Measurements from ENCODE around the gene TSPAN9.

TSPAN9 gene, protein sequence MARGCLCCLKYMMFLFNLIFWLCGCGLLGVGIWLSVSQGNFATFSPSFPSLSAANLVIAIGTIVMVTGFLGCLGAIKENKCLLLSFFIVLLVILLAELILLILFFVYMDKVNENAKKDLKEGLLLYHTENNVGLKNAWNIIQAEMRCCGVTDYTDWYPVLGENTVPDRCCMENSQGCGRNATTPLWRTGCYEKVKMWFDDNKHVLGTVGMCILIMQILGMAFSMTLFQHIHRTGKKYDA

DNA sequence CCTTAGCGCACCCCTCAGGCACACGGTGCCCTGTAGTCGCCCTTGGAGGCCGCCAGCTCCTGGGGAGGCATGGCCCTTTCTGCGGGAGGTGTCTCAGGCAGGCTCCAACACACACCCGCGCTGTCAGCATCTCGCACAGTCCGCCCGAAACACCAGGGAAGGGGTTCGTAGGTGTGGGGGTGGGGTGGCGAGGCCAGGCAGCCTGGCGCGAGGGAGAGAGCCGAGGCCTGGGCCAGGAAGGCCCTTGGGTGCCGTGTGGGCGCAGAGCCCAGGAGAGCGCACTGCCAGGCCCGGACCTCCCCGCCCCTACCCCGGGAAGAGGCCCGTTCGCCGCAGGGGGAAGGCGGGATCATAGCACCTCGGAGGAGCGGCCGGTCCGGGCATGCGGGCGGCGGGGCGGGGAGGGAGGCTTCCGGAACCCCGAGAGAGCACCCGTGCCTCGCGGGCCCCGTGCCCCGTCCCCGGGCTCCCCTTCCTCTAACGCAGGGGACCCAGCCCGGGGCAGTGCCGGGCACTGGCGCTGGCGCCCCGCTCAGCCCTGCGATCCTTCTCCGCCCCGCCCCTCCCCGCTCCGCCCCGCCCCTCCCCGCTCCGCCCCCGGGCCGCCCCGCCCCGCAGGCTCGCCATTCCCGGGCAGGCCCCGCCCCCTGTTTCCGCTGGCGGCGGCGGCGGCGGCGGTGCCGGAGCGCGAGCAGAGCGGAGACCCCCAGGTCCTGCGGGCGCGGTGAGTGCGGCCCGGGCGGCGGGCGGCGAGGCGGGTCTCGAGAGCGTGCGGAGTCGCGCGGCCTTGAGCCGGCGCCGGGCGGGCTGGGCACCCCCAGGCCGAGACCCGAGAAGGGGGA lies at the start of gene TSPAN9:
TSPAN9 (plus strand) TSS at position 650 of the 842 bp plus-strand sequence. CDS start 123,815 bp downstream, outside the sequence.
- DNase-seq, result no peak

- no peak for DNase-seq
These were observed 49.1 kb upstream of the TSPAN9 start for GRCh38 chr12:3028108-3028507.

GRCh38 chr12:3030821-3031429 lies 46.3 kb upstream of the TSPAN9 start:
- no peak for DNase-seq

GRCh38 chr12:3032161-3032560 lies 45.0 kb upstream of the TSPAN9 start:
- no peak for DNase-seq

DNA sequence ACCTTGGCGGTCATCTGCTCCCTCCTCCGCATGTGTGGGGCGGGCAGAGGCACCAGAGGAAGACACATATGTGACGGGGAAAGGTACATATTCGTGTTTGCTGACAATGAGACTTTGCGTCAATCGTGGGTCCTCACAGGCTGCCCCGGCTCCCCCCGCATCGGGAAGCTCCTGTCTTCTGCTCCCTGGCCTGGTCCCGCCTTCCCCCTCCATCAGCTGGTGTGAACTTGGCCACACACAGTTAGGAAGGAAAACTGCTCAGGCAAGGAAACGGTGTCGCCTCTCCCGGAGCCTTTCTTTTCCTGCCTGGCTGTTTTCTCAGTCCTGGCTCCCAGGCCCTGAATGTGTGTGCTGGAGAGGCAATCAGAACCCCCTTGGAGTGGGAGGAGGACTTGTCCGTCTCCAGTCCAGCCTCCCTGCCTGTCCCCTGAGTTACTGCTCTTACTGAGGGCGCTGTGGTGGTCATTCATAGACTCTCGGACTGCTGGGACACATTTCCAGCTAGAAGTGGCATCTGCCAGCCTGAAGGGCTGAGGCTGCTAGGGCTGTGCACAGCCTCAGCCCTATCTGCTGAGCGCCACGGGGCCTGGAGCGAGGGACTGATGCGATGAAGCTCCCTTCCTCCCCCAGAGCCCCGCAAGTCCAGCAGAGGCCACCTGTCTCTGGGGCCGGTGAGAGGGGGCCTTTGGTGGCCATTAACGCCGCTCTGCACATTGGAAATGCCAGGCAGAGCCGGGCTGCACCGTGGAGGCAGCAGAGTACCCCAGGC lies 44.2 kb upstream of the TSPAN9 start:
- DNase-seq, result no peak

- DNase-seq, result no peak
These were observed 43.7 kb upstream of the TSPAN9 start for GRCh38 chr12:3033539-3033867.

- DNase-seq, result no peak
These were observed 43.0 kb upstream of the TSPAN9 start for GRCh38 chr12:3034067-3034750.

DNA sequence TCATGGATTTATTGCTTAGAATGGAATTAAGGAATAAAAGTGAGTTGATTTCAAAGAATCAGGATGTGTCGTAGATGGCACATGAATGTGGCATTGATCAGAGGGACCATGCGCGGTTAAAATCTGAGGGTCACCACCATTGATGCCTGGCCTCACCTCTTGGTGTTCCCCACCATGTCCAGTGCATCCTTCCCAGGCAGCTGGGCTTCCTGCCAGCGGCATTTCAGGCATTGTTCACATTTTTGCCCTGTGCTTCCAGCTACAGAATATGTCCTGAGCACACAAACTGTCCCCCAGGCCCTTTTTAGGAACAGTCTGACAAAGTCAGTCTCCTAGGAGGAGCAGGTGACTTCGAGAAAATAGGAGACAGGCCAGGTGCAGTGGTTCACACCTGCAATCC lies 42.0 kb upstream of the TSPAN9 start:
- DNase-seq, result no peak

DNA sequence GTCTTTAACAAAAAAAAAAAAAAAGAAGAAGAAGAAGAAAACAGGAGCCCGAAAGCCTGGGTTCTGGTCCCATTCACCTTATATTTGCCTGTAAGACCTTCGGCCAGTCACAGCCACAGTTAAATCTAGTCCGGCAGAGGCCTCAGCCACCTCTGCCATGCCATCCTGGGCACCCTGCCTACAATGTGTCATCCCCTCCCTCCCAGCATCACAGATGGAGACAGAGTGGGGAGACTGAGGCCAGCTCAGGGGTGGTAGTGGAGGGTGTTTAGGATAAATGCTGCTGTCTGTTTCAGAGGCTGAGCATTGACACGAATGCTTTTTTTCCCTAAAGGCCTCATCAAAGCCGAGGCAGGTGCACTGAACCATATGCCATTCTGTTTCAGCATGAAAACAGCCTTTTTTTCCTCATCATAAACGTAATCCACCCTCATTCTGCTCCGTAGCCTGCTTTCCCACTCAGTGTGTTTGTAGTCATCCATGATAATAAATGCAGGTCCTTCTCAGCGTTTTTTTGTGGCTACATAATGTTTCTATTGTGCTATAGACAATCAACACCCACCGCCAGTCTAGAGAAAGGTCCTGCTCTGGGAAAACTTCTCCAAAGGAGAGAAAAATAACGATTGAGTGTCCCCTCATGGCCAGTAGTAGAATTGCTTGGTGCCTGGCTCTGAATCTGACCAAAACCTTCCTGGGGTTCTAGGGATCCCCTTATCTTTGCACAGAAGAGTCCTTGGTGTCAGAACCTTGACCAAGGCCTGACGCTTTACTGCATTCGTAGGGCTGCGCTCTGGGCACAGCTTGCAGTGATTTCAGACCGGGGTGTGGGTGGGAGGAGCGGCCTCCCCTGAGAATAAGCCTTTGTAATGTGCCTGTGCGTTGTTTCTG lies 41.1 kb upstream of the TSPAN9 start:
- DNase-seq, result no peak

- DNase-seq, result no peak
These were observed 40.1 kb upstream of the TSPAN9 start for GRCh38 chr12:3036901-3037600.

DNA sequence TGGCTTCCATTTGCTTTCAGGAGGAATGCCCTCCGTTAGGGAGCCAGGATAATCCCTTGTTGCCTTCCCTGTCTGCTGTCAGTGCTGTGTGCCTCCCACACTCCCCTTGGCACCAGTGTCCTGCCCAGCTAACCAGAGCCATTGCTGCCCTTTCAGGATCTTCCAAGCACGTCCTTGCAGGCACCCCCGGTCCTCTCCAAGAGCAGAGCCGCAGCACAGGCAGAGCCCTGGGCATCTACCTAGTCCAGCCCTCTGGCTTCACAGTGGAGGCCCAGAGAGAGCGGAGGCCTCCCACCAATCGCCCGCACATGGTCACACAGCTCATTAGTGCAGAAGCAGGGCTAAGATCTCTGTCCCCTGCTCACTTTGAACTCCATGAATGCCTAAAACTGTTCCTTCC lies 39.0 kb upstream of the TSPAN9 start:
- no peak for DNase-seq

DNA sequence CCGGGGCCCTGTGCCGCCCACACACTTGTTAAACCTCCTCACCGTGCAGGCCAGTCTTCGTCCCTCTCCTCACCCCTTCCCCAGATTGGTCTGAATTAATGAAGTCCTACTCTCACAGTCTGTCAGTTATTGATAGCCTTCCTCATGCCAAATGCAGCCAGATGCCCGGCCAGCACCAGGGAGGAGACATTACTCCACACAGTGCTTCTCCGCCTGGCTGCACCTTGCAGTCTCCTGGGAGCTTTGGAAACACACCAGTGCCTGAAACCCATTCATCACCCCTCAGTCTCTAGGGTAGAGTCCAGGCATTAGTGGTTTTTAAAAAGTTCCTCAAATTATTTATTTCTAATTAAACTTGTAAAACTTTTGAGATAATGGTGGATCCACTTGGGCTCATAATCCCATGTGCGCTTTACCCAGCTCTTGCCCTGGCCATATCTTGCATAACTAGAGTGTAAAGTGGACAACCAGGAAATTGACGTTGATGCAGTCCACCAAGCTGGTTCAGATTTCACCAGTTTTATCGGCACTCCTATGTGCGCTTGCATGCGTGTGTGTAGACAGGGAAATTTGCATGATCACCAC lies 38.2 kb upstream of the TSPAN9 start:
- no peak for DNase-seq

DNA sequence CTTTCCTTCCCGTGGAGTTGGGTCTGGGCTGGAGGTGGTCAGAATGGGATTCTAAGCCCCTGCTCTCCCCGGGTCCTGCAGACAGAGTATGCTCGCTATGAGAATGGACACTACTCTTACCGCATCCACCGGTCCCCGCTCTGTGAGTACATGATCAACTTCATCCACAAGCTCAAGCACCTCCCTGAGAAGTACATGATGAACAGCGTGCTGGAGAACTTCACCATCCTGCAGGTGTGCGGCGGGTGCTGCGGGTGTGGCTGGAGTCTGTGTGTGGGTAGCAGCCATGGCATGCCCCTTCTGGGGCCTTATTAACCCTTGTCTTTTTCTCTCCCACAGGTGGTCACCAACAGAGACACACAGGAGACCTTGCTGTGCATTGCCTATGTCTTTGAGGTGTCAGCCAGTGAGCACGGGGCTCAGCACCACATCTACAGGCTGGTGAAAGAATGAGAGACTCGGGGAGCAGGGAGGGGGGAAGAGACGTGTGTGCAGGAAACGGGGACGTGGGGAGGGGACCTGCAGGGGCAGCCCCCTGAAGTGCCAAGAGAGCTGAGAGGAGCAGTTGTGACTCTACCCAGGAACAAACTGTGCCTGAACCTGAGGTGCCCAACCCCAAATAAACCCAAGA lies 37.0 kb upstream of the TSPAN9 start:
- no peak for DNase-seq

GRCh38 chr12:3040663-3041544 lies 36.3 kb upstream of the TSPAN9 start:
- DNase-seq, result no peak

GRCh38 chr12:3041558-3042164 lies 35.5 kb upstream of the TSPAN9 start:
- peak; percentile 68 for DNase-seq

GRCh38 chr12:3042394-3042793 lies 34.8 kb upstream of the TSPAN9 start:
- no peak for DNase-seq

GRCh38 chr12:3042826-3043225 lies 34.4 kb upstream of the TSPAN9 start:
- DNase-seq, result no peak

- DNase-seq, result no peak
These were observed 33.8 kb upstream of the TSPAN9 start for GRCh38 chr12:3043406-3043805.

Data from GDM1 (cell line).